Measurements from ENCODE around the gene VOPP1. TPM values are rescaled to one million over a fixed set of nuclear protein-coding genes. Genes with fewer than 3 reads are reported as not detected.

Gene VOPP1
- total RNA-seq, 1 donor from 2014 or later, result 47.8 TPM

DNA sequence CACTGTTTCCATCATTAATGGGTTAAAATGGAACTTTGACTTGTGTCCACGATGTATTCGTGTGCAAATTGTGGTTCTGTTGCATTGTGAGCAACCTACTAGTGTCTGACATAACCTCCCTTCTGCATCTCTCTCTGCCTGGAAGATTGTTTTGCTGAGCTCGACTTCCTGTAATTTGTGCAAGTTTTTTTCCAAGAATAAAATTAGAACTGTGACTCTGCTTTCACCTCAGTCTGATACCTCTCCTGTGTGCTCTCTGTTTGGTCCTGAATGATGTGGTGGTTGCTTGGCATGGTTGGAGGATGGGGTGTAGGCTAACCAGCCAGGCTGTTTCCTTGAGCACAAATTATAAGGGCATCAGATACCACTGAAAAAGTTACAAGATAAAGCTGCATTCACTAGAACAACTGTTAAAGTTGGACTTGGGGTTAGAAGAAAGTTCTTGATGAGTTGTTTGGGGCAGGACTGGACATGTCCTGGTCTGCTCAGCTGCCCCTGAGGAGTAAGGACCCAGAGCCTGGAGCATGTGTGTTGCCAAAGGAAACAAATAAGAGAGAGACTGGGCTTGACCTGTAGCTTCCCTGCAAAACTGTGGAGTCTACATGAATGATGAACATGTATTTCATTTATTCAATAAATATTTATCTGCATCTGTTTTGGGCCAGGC, 1.9 kb upstream of the VOPP1 start:
- TF ChIP-seq, protein P1, sequence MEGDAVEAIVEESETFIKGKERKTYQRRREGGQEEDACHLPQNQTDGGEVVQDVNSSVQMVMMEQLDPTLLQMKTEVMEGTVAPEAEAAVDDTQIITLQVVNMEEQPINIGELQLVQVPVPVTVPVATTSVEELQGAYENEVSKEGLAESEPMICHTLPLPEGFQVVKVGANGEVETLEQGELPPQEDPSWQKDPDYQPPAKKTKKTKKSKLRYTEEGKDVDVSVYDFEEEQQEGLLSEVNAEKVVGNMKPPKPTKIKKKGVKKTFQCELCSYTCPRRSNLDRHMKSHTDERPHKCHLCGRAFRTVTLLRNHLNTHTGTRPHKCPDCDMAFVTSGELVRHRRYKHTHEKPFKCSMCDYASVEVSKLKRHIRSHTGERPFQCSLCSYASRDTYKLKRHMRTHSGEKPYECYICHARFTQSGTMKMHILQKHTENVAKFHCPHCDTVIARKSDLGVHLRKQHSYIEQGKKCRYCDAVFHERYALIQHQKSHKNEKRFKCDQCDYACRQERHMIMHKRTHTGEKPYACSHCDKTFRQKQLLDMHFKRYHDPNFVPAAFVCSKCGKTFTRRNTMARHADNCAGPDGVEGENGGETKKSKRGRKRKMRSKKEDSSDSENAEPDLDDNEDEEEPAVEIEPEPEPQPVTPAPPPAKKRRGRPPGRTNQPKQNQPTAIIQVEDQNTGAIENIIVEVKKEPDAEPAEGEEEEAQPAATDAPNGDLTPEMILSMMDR (IDR thresholded peaks at IDR 0.05; ENCODE audit: unreplicated experiment), result no peak
- peaks cover 19% of the 10 kb centered on the region for H3K4me1 Mint-ChIP-seq (ENCODE audit: low read depth)
- no peaks in the 10 kb centered on the region for H3K36me3 Mint-ChIP-seq (ENCODE audit: insufficient read depth)
- DNase-seq (ENCODE audit: low spot score, unreplicated experiment), result no peak
- peaks cover 30% of the 10 kb centered on the region for H3K27me3 Mint-ChIP-seq
- H3K27ac Mint-ChIP-seq, result no peak overlapping the region
- H3K4me3 Mint-ChIP-seq (ENCODE audit: low read depth), result peak overlapping the region; percentile 48
- no peaks in the 10 kb centered on the region for H3K9me3 Mint-ChIP-seq (ENCODE audit: low read depth)

DNA sequence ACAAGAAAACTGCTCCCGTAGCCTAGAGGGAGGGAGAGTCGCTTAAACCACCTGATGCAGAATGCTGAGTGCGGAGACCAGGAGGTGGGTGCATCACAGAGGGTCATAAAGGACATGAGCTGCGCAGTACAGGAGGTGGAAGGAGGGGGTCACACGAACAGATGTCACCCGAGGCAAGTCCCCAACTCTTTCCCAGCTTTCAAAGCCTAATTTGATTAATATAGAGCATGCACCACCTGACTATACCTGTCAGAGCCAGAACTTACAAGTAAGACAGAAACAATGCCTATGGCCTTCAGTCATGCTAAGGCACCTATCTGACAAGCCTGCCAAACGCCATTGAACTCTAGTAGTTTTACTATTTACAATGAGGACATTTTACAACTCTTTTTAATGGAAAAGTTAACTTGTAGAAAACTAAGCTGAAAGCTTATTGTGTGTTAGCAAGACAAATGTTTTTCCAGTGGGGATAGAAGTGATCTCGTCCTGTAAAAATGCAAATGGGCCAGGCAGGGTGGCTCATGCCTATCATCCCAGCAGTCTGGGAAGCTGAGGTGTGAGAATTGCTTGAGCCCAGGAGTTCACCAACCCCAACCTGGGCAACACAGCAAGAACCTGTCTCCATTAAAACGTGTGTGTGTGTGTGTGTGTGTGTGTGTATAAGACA, 1.1 kb upstream of the VOPP1 start:
- Mint-ChIP-seq H3K4me3 (ENCODE audit: low read depth) (peak overlapping the region; percentile 88), H3K27ac (peak overlapping the region; percentile 14), H3K4me1 (ENCODE audit: low read depth) (peaks cover 20% of the 10 kb centered on the region), H3K36me3 (ENCODE audit: insufficient read depth) (no peaks in the 10 kb centered on the region), H3K27me3 (peaks cover 30% of the 10 kb centered on the region), H3K9me3 (ENCODE audit: low read depth) (no peaks in the 10 kb centered on the region)
- no peak for DNase-seq (ENCODE audit: low spot score, unreplicated experiment)
- TF ChIP-seq, protein P1 (IDR thresholded peaks at IDR 0.05; ENCODE audit: unreplicated experiment), result no peak

DNA sequence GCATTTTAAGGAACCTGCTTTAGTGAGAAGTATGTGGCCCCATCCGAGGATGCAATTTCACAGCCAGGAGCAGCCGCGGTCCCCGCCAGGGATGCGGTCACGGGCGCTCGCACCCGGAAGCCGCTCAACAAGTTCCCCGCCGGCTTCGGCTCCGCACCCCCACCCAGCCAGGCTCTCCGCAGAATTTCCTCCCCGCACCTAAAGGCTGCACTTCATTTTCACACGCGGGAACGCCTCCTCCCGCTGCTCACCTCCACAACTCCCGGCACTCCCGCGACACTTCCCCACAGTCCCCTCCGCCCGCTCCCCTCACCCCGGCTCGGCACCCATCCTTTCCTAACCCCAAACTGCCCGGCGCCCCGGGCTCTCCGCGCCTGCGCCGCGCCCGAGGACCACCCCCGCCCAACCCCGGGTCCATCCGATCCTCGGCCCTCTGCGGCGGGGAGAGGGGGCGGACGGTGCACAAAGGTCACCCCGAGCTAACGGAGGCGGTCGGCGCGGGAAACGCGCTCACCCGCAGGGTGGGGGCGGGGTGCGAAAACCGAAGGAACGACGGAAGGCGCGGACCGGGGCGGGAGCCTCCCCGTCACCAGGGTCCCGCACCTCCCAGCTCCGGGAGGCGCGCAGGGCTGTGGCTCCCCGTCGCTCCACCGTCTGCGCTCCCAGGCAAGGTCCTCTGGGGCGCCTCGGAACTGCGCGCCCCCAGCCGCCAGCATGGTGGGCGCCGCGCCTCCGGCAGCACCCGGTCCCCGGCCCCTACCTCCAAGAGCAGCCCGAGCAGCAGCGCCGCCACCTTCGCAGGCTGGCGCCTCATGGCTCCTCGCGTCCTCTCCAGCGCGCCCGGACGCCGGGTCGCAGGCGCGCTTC, 558 bp downstream of the VOPP1 start:
- DNase-seq (ENCODE audit: low spot score, unreplicated experiment), result peak; percentile 51
- H3K4me3 Mint-ChIP-seq (ENCODE audit: low read depth), result peak overlapping the region; percentile 94
- peaks cover 30% of the 10 kb centered on the region for H3K27me3 Mint-ChIP-seq
- no peaks in the 10 kb centered on the region for H3K36me3 Mint-ChIP-seq (ENCODE audit: insufficient read depth)
- H3K27ac Mint-ChIP-seq, result peak overlapping the region; percentile 93
- H3K9me3 Mint-ChIP-seq (ENCODE audit: low read depth), result no peaks in the 10 kb centered on the region
- TF ChIP-seq, protein P1 (IDR thresholded peaks at IDR 0.05; ENCODE audit: unreplicated experiment), result no peak
- peaks cover 20% of the 10 kb centered on the region for H3K4me1 Mint-ChIP-seq (ENCODE audit: low read depth)

DNA sequence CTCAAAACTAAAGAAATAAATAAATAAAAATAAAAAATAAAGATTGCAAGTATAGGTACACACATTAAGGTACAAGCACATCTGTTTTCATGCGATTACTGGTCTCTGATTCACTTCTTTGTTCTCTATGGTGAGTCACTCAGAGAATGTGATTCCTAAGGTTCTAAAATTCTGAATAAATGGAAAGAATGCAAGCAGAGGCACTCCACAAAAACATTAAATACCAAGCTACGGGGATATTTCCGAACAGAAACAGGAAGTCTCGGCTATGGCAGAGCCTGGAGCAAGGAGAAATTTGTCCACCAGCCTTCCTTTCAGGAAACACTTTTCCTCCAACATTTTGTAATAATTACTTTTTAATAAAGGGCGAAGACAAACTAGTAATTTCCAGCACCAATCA, 1.4 kb downstream of the VOPP1 start:
- DNase-seq (ENCODE audit: low spot score, unreplicated experiment), result no peak
- Mint-ChIP-seq H3K4me3 (ENCODE audit: low read depth) (peak overlapping the region; percentile 94), H3K4me1 (ENCODE audit: low read depth) (peaks cover 20% of the 10 kb centered on the region), H3K27me3 (peaks cover 27% of the 10 kb centered on the region), H3K36me3 (ENCODE audit: insufficient read depth) (no peaks in the 10 kb centered on the region), H3K9me3 (ENCODE audit: low read depth) (no peaks in the 10 kb centered on the region), H3K27ac (peak overlapping the region; percentile 93)
- TF ChIP-seq, protein P1 (IDR thresholded peaks at IDR 0.05; ENCODE audit: unreplicated experiment), result no peak

DNA sequence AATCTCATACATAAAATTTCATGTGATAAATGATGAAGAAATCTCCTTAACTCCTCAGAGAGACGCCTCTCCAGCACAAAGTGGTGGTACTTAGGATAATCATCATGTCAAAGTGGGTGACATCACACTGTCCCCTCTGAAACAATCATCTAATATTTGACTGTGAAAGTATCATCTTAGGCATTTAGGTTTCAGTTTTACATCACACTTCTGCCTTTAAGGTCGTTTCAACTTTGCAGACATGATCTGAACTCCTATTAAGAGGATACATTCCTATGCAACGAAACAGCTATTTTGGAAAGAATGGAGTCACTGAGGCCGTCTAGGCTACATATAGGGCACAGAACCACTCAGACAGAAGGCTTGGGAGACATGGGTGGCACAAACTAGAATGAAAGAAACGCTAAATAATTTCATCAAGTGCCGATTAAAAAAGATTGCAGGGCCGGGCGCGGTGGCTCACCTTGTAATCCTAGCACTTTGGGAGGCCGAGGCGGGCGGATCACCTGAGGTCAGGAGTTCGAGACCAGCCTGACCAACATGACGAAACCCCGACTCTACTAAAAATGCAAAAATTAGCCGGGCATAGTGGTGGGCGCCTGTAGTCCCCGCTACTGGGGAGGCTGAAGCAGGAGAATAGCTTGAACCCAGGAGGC, 2.0 kb downstream of the VOPP1 start:
- Mint-ChIP-seq H3K4me3 (ENCODE audit: low read depth) (peak overlapping the region; percentile 94), H3K27me3 (peaks cover 21% of the 10 kb centered on the region), H3K36me3 (ENCODE audit: insufficient read depth) (no peaks in the 10 kb centered on the region), H3K9me3 (ENCODE audit: low read depth) (no peaks in the 10 kb centered on the region), H3K27ac (no peak overlapping the region), H3K4me1 (ENCODE audit: low read depth) (peaks cover 23% of the 10 kb centered on the region)
- no peak for DNase-seq (ENCODE audit: low spot score, unreplicated experiment)
- TF ChIP-seq, protein P1 (IDR thresholded peaks at IDR 0.05; ENCODE audit: unreplicated experiment), result no peak

Measured in progenitor cell of endocrine pancreas (in vitro differentiated cells).